A673 (cell line): ENCODE data around the gene ORM1. TPM values are rescaled to one million over a fixed set of nuclear protein-coding genes. Genes with fewer than 3 reads are reported as not detected.
"Not testable (repeated sequence)": the region's sequence is repeated elsewhere in the genome, so short reads cannot be mapped to it uniquely, and the experiment has no call there.

Source experiments
- BruUV-seq: library from RNA; stranded (reverse); fragments of 400-500 nt; replicated peaks from 2 replicates; lab custom pipeline; 2021; lab: Mats Ljungman, UMichigan
- CTCF ChIA-PET: fragments of 300-600 bp; sonication (Branson Sonifier 250); formaldehyde crosslinking; loops from one replicate; lab custom pipeline; 2022; ENCODE audit warnings: antibody characterized with exemption; lab: Charles Lee
- POLR2A ChIA-PET: fragments of 300-600 bp; sonication (Branson Sonifier 250); formaldehyde crosslinking; loops from one replicate; lab custom pipeline; 2022; ENCODE audit warnings: antibody characterized with exemption; ENCODE audit not compliant: low non-redundant PET; lab: Charles Lee
- DNase-seq: peaks from one replicate; pipeline ENCODE4 v3.0.0-alpha.2; 2015; ENCODE audit warnings: low spot score
- H3K27ac ChIP-seq: fragments of 200-600 bp; sonication (generic); 2 replicates; pipeline ENCODE4 v1.5.1; 2016; ENCODE audit warnings: mixed run types, low read depth, mild to moderate bottlenecking, mixed read lengths, antibody characterized with exemption, low read length; ENCODE audit not compliant: poor library complexity, severe bottlenecking
- H3K27me3 ChIP-seq: fragments of 200-600 bp; sonication (generic); replicated peaks from 2 replicates; pipeline ENCODE4 v1.6.1; 2017; ENCODE audit warnings: mixed run types, low read depth, mild to moderate bottlenecking, mixed read lengths, antibody characterized with exemption, low read length; ENCODE audit not compliant: insufficient read depth, poor library complexity
- H3K36me3 ChIP-seq: fragments of 200-600 bp; sonication (generic); 2 replicates; pipeline ENCODE4 v1.6.1; 2016; ENCODE audit warnings: mixed run types, mild to moderate bottlenecking, mixed read lengths, antibody characterized with exemption, low read length; ENCODE audit not compliant: insufficient read depth, poor library complexity, severe bottlenecking
- H3K4me1 ChIP-seq: fragments of 200-600 bp; sonication (generic); 2 replicates; pipeline ENCODE4 v1.6.1; 2017; ENCODE audit warnings: mixed run types, mild to moderate bottlenecking, mixed read lengths, antibody characterized with exemption, low read length; ENCODE audit not compliant: insufficient read depth, poor library complexity, severe bottlenecking
- H3K4me3 ChIP-seq: fragments of 200-600 bp; sonication (generic); 2 replicates; pipeline ENCODE4 v1.5.1; 2016; ENCODE audit warnings: low read depth, mixed run types, mild to moderate bottlenecking, mixed read lengths, low read length; ENCODE audit not compliant: poor library complexity, severe bottlenecking
- H3K9me3 ChIP-seq: fragments of 200-600 bp; sonication (generic); 2 replicates; pipeline ENCODE4 v1.6.1; 2016; ENCODE audit warnings: mixed run types, low read depth, mild to moderate bottlenecking, mixed read lengths, antibody characterized with exemption, low read length; ENCODE audit not compliant: poor library complexity, severe bottlenecking
- EZH2 ChIP-seq: fragments of 200-600 bp; sonication (generic); IDR thresholded peaks from 2 replicates; pipeline ENCODE4 v1.6.1; 2017; ENCODE audit warnings: borderline replicate concordance, low read depth, mild to moderate bottlenecking, mixed read lengths, antibody characterized with exemption, low read length; ENCODE audit not compliant: poor library complexity, severe bottlenecking
- intact Hi-C: fragments of 100-400 bp; cut with micrococcal nuclease; formaldehyde crosslinking; loops from one replicate; pipeline ENCODE4 v1.10.0; 2022; ENCODE audit not compliant: unreplicated experiment
- total RNA-seq: library from RNA; stranded (reverse); gene quantifications from 2 replicates; pipeline ENCODE4 v1.2.3, GENCODE V29; 2021
- TF ChIP-seq, protein P1 (sequence below): fragments of 300-800, 200-600 bp; sonication (generic); conservative IDR thresholded peaks from 2 replicates; pipeline ENCODE4 v1.5.1; 2017; ENCODE audit warnings: low read depth, mild to moderate bottlenecking, antibody characterized with exemption, low read length, moderate library complexity, mixed read lengths

The ORM1 gene
- total RNA-seq, 1 experiment from 2014 or later = not detected

DNA sequence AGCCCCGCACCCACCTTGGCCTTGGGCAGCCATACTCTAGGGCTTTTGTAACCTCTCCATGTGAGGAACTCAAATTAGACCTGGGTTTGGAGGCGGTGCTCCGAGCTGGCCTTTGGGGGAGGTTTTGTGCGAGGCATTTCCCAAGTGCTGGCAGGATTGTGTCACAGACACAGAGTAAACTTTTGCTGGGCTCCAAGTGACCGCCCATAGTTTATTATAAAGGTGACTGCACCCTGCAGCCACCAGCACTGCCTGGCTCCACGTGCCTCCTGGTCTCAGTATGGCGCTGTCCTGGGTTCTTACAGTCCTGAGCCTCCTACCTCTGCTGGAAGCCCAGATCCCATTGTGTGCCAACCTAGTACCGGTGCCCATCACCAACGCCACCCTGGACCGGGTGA, 6.7 kb downstream of the ORM1 start, which contains the start of gene ORM2:
ORM2 (plus strand) TSS at position 245 of the 398 bp plus-strand sequence; CDS start at position 281, 36 bp downstream.
- DNase-seq, H3K27ac ChIP-seq, H3K4me1 ChIP-seq, POLR2A ChIA-PET, intact Hi-C loops, BruUV-seq, H3K9me3 ChIP-seq, H3K4me3 ChIP-seq, CTCF ChIA-PET, H3K36me3 ChIP-seq, H3K27me3 ChIP-seq: not testable (repeated sequence)

DNA sequence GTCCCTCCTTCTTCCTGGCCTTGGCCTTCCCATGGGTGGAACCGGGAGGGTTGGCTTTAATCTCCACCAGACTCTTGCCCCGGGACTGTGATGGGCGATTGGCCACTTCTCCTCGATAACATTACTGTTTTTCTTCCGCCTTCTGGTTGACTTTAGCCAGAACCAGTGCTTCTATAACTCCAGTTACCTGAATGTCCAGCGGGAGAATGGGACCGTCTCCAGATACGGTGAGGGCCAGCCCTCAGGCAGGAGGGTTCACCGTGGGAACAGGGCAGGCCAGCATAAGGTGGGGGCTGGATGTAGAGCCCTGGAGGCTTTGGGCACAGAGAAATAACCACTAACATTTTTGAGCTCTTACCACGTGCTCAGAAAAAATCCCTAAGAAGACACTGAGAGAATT, 7.7 kb downstream of the ORM1 start:
- BruUV-seq = no TSS peak
- no peak overlapping the region for H3K4me3 ChIP-seq
- CTCF ChIA-PET = no interaction called here
- no peaks in the 10 kb centered on the region for H3K36me3 ChIP-seq
- H3K27me3 ChIP-seq = no peaks in the 10 kb centered on the region
- H3K9me3 ChIP-seq = no peaks in the 10 kb centered on the region
- POLR2A ChIA-PET = no interaction called here
- DNase-seq = no peak
- TF ChIP-seq EZH2 = no peak
- TF ChIP-seq, protein P1, sequence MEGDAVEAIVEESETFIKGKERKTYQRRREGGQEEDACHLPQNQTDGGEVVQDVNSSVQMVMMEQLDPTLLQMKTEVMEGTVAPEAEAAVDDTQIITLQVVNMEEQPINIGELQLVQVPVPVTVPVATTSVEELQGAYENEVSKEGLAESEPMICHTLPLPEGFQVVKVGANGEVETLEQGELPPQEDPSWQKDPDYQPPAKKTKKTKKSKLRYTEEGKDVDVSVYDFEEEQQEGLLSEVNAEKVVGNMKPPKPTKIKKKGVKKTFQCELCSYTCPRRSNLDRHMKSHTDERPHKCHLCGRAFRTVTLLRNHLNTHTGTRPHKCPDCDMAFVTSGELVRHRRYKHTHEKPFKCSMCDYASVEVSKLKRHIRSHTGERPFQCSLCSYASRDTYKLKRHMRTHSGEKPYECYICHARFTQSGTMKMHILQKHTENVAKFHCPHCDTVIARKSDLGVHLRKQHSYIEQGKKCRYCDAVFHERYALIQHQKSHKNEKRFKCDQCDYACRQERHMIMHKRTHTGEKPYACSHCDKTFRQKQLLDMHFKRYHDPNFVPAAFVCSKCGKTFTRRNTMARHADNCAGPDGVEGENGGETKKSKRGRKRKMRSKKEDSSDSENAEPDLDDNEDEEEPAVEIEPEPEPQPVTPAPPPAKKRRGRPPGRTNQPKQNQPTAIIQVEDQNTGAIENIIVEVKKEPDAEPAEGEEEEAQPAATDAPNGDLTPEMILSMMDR = no peak
- H3K4me1 ChIP-seq = no peaks in the 10 kb centered on the region
- H3K27ac ChIP-seq = no peak overlapping the region
- intact Hi-C loops = no loop called here

- DNase-seq, H3K27ac ChIP-seq, POLR2A ChIA-PET, CTCF ChIA-PET, H3K36me3 ChIP-seq, BruUV-seq, intact Hi-C loops, H3K9me3 ChIP-seq, H3K4me1 ChIP-seq, H3K4me3 ChIP-seq, H3K27me3 ChIP-seq: not testable (repeated sequence)
These were observed 8.6 kb downstream of the ORM1 start for GRCh38 chr9:114331229-114332195.

- intact Hi-C loops, CTCF ChIA-PET, BruUV-seq: not testable (repeated sequence)
These were observed 9.7 kb downstream of the ORM1 start for GRCh38 chr9:114332474-114333040.

DNA sequence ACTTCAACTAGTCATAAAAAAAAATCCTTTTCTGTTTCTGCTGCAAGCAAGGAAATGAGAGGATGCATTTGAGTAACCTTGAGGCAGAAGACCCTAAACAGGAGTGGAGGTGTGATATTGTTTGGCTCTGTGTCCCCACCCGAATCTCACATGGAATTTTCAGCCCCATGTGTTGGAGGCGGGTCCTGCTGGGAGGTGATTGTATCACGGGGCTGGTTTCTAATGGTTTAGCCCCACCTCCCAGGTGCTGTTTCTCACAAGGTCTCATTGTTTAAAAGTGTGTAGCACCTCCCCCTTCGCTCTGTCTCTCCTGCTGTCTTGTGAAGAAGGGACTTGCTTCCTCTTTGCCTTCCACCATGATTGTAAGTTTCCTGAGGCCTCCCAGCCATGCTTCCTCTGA, 10.8 kb downstream of the ORM1 start:
- CTCF ChIA-PET, H3K36me3 ChIP-seq, H3K27me3 ChIP-seq, intact Hi-C loops, H3K4me1 ChIP-seq, H3K9me3 ChIP-seq, DNase-seq, H3K27ac ChIP-seq, BruUV-seq, H3K4me3 ChIP-seq, POLR2A ChIA-PET: not testable (repeated sequence)

More at GRCh38 chr9:114332474-114333040, 9.7 kb downstream of the ORM1 start:
- H3K27me3 ChIP-seq, H3K4me1 ChIP-seq, H3K9me3 ChIP-seq, H3K27ac ChIP-seq, DNase-seq, H3K4me3 ChIP-seq, POLR2A ChIA-PET, H3K36me3 ChIP-seq: not testable (repeated sequence)
